Measurements from ENCODE around the gene CXorf66. TPM values are rescaled to one million over a fixed set of nuclear protein-coding genes. Genes with fewer than 3 reads are reported as not detected.
"Not testable (repeated sequence)": the region's sequence is repeated elsewhere in the genome, so short reads cannot be mapped to it uniquely, and the experiment has no call there.

Gene CXorf66, protein sequence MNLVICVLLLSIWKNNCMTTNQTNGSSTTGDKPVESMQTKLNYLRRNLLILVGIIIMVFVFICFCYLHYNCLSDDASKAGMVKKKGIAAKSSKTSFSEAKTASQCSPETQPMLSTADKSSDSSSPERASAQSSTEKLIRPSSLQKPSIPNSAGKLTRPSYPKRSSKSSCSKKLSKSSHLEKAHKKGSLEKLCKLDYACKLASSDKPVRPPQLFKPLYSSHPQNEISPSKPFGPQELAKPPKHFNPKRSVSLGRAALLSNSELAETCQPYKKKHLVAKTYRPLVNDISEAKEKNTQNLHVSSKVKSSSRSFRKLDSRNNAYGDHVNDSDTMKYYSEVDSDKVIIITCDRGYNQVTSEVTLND
- total RNA-seq (2014; rRNA removed; shearing (Covaris generic); ENCODE audit: low replicate concordance), result not detected in 2 replicates

DNA sequence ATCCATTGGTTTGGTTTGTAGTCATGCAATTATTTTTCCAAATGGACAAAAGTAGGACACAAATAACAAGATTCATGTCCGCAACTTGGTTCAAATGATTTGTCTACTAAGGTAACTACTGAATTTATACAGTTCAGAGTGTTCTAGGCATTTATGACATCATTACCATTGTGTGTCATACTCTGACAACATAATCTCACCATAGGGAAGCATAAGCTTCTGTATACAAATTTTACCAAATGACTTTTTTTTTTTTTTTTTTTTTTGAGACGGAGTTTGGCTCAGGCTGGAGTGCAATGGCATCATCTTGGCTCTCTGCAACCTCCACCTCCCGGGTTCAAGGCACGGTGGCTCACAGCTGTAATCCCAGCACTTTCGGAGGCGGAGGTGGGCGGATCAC is at the start of gene CXorf66:
TSS of gene CXorf66 (minus strand) at position 101 of the 400 bp plus-strand sequence. CDS start at position 76, 25 bp downstream.
- DNase-seq, result no peak
- H3K4me3 ChIP-seq, result no peak within 1 kb of the TSS
- no peaks in the 10 kb centered on the region for H3K27me3 ChIP-seq
- no peaks in the 10 kb centered on the region for H3K36me3 ChIP-seq
- H3K9me3 ChIP-seq, result no peaks in the 10 kb centered on the region

GRCh38 chrX:139982856-139983255 is 17.5 kb upstream of the CXorf66 start:
- Histone ChIP-seq H3K36me3 (no peaks in the 10 kb centered on the region), H3K27me3 (no peaks in the 10 kb centered on the region), H3K4me3 (no peak overlapping the region), H3K9me3 (no peaks in the 10 kb centered on the region)
- DNase-seq, result no peak

- DNase-seq, result no peak
- no peak overlapping the region for H3K4me3 ChIP-seq
- no peaks in the 10 kb centered on the region for H3K36me3 ChIP-seq
- H3K27me3 ChIP-seq, result no peaks in the 10 kb centered on the region
- no peaks in the 10 kb centered on the region for H3K9me3 ChIP-seq
Measured at GRCh38 chrX:139974471-139974870, 9.2 kb upstream of the CXorf66 start.

DNA sequence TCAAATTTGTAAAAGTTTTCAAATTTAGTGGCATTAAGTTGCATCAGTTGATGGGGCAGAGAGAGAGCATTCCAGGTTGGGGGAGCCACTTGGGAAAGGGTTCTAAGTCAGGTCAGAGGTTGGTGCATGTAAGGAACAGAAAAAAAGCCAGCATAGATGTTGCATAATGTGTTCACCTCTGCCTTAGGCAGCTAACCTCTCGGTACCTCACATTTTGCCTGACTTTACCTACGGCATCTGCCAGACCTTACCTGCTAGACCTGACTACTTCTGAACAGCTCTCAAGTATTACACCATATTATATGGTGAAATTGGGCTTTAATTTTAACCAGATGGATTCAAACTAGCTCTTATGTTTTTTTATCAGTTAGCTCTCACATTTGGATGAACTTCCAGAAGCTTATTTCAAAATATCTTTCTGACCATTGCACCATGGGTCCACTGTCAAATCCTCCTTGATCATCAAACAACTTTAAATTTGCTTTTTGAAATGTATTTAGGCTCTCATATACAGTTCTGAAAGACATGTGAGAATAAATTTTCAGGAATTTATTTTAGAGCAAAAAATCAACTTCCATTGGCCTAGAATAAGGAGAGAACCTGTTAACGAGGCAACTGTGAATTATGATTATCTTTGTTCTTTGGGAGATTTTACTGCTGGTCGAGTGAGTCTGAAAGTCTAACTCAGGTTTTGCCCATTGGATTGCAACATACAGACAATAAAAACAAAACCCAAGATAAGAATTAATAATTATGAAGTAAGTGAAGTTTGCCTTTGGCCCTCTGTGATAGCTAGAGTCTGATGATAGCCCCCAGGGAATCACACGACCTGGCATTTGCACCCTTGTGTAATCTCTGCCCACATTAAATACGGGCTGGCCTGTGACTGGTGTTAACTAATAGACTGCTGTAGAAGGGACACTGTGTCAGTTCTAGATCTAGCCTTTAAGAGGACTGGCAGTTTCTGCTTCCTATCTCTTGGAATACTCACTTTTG is 7.6 kb upstream of the CXorf66 start:
- no peak for DNase-seq
- no peaks in the 10 kb centered on the region for H3K36me3 ChIP-seq
- no peaks in the 10 kb centered on the region for H3K9me3 ChIP-seq
- no peak overlapping the region for H3K4me3 ChIP-seq
- H3K27me3 ChIP-seq, result no peaks in the 10 kb centered on the region

DNA sequence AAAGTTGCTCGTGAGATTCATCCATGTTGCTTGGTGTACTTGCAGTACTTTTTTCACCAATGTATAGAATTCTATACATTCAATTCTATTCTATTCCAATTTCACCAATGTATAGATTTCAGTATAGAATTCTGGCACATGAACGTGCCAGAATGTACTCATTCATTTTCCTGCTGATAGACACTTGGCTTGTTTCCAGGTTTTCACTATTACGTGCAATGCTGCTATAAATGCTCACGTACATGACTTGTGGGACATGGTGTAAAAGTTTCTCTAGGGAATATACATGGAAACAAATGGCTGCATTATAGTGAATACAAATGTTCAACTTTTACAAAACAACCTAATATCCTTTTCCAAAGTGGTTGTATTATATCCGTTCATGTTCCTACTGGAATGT is 6.8 kb upstream of the CXorf66 start:
- no peaks in the 10 kb centered on the region for H3K27me3 ChIP-seq
- H3K36me3 ChIP-seq, result no peaks in the 10 kb centered on the region
- no peaks in the 10 kb centered on the region for H3K9me3 ChIP-seq
- H3K4me3 ChIP-seq, result no peak overlapping the region
- no peak for DNase-seq

GRCh38 chrX:139971394-139971749 is 6.1 kb upstream of the CXorf66 start:
- Histone ChIP-seq H3K27me3 (no peaks in the 10 kb centered on the region), H3K4me3 (no peak overlapping the region), H3K9me3 (no peaks in the 10 kb centered on the region), H3K36me3 (no peaks in the 10 kb centered on the region)
- DNase-seq, result no peak

DNA sequence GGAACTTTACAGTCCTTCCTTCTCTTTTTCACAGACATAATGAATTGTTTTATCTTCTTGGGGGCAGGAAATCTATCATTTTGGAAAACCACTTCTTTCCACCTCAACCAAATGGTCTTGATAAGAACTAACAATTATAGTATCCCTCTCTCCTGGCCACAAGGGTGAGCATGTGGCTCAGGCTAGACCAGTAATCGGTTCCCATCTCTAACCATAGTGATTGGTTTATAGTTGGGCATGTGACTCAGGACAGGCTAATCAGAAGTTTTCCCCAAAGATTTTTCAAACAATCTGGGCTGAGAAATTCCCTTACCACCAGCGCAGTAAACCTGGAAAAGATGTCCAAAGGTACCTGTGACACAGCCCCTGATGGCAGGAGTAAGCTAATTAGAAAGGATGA is 4.0 kb upstream of the CXorf66 start:
- H3K9me3 ChIP-seq, result no peaks in the 10 kb centered on the region
- no peaks in the 10 kb centered on the region for H3K27me3 ChIP-seq
- DNase-seq, result no peak
- no peaks in the 10 kb centered on the region for H3K36me3 ChIP-seq
- no peak overlapping the region for H3K4me3 ChIP-seq

DNA sequence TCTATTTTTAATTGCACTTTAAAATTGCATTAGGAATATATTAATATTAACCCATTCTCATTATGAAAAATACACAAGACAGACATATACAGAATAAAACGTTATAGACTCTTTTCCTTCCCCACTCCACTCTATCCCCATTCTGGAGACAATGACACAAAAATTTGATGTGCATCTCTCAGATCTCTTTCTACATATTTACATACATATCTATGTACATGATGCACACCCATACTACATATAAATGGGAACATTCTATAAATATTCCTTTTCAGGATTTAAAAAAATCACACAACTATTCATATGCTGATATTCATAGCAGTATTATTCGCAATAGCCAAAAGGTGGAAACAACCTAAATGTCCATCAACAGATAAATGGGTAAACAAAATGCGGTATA is 2.4 kb upstream of the CXorf66 start:
- Histone ChIP-seq H3K4me3 (no peak overlapping the region), H3K27me3 (no peaks in the 10 kb centered on the region), H3K9me3 (no peaks in the 10 kb centered on the region), H3K36me3 (no peaks in the 10 kb centered on the region)
- no peak for DNase-seq

DNA sequence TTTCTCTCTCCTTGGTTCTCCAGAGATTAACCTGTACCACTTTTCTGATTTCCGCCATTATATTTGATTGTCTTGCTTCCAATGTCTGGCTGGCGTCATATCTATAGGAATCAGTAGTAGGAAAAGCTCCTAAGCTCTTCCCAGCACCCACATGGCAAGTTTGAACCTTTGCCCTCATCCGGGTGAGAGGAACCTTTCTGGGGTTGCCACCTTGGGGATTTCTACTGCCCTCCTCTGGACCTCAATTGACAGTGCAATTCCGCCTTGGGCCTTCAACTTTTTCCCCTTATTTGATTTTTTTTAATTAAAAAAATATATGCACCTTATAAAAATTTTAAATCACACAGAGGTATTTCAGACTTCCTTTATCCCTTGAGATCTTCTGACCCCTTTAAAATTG is 2.0 kb upstream of the CXorf66 start:
- Histone ChIP-seq H3K36me3 (no peaks in the 10 kb centered on the region), H3K4me3 (no peak overlapping the region), H3K27me3 (no peaks in the 10 kb centered on the region), H3K9me3 (no peaks in the 10 kb centered on the region)
- DNase-seq, result peak; percentile 1

- DNase-seq, H3K27me3 ChIP-seq, H3K9me3 ChIP-seq, H3K36me3 ChIP-seq, H3K4me3 ChIP-seq: not testable (repeated sequence)
Measured at GRCh38 chrX:139966159-139966558, 838 bp upstream of the CXorf66 start.

GRCh38 chrX:139961091-139961490 is 4.2 kb downstream of the CXorf66 start:
- not testable (repeated sequence) for H3K4me3 ChIP-seq, H3K27me3 ChIP-seq, H3K9me3 ChIP-seq, H3K36me3 ChIP-seq, DNase-seq

DNA sequence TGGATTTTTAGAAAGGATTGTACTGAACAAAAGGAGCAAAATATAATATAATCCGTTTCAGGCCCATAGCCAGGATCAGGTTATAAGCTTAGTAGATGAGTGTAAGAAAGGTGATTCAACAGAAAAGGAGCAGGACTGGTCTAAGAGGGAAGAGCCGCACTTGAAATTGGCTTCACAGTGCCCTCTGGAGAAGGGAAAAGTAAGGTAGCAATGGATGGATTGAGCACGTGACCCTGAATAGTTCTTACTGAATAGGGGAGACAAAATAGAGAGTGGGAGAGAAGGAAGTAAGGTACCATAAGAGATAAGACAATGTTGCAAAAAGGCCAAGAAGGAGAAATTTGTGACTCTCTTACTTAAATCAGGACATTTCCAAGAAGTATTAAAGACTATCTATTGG is 15.6 kb downstream of the CXorf66 start:
- H3K4me3 ChIP-seq, result no peak overlapping the region
- no peak for DNase-seq
- no peaks in the 10 kb centered on the region for H3K9me3 ChIP-seq
- H3K27me3 ChIP-seq, result no peaks in the 10 kb centered on the region
- no peaks in the 10 kb centered on the region for H3K36me3 ChIP-seq

- no peak for DNase-seq
- Histone ChIP-seq H3K27me3 (no peaks in the 10 kb centered on the region), H3K9me3 (no peaks in the 10 kb centered on the region), H3K4me3 (no peak overlapping the region), H3K36me3 (no peaks in the 10 kb centered on the region)
Measured at GRCh38 chrX:139945075-139945474, 20.2 kb downstream of the CXorf66 start.

- Histone ChIP-seq H3K9me3 (no peaks in the 10 kb centered on the region), H3K27me3 (no peaks in the 10 kb centered on the region), H3K4me3 (no peak overlapping the region), H3K36me3 (no peaks in the 10 kb centered on the region)
- DNase-seq, result no peak
Measured at GRCh38 chrX:139936259-139936658, 29.1 kb downstream of the CXorf66 start.

- no peaks in the 10 kb centered on the region for H3K27me3 ChIP-seq
- DNase-seq, result no peak
- no peaks in the 10 kb centered on the region for H3K36me3 ChIP-seq
Measured at GRCh38 chrX:139933904-139934303, 31.4 kb downstream of the CXorf66 start.

GRCh38 chrX:139932901-139933796 is 32.2 kb downstream of the CXorf66 start, which contains the start of gene ATP11C:
Gene ATP11C (minus strand): TSS chrX:139933053. CDS start chrX:139932042, 1,011 bp downstream.
- no peaks in the 10 kb centered on the region for H3K36me3 ChIP-seq
- no peaks in the 10 kb centered on the region for H3K27me3 ChIP-seq
- H3K9me3 ChIP-seq, result no peaks in the 10 kb centered on the region
- DNase-seq, result peak; percentile 87
- H3K4me3 ChIP-seq, result peak within 1 kb of the TSS; percentile 73

More at GRCh38 chrX:139933904-139934303, 31.4 kb downstream of the CXorf66 start:
- H3K4me3 ChIP-seq, result peak overlapping the region; percentile 73
- H3K9me3 ChIP-seq, result no peaks in the 10 kb centered on the region
